Caco-2 (cell line): ENCODE measurements around the gene MAML2. TPM values are rescaled to one million over a fixed set of nuclear protein-coding genes. Genes with fewer than 3 reads are reported as not detected.
A peak's percentile ranks its signal among the peaks of the same experiment; 100 is the strongest.

ENCODE experiments used
- BruUV-seq: library from RNA; stranded (reverse); fragments of 400-500 nt; replicated peaks from 2 replicates; lab custom pipeline; 2021; lab: Mats Ljungman, UMichigan
- CTCF ChIA-PET: fragments of 300-600 bp; sonication (Branson Sonifier 250); formaldehyde crosslinking; loops from one replicate; lab custom pipeline; 2022; ENCODE audit warnings: antibody characterized with exemption; lab: Charles Lee
- POLR2A ChIA-PET: fragments of 300-600 bp; sonication (Branson Sonifier 250); formaldehyde crosslinking; loops from one replicate; lab custom pipeline; 2022; ENCODE audit warnings: antibody characterized with exemption; lab: Charles Lee
- DNase-seq, 2 experiments: peaks; one replicate each; pipeline versions ENCODE4 v3.0.0 to v3.0.0-alpha.2; 2020 to 2022
- H3K27me3 ChIP-seq: replicated peaks from 2 replicates; pipeline ENCODE4 v1.6.0; 2011; ENCODE audit warnings: low read length; ENCODE audit not compliant: control insufficient read depth, insufficient read depth
- H3K36me3 ChIP-seq: 2 replicates; pipeline ENCODE4 v1.5.1; 2011; ENCODE audit warnings: low read length; ENCODE audit not compliant: control insufficient read depth, insufficient read depth
- H3K4me1 ChIP-seq: fragments of 250-450 bp; sonication (Bioruptor Pico); 2 replicates; pipeline ENCODE4 v1.5.1; 2020; ENCODE audit warnings: mild to moderate bottlenecking
- H3K4me3 ChIP-seq: 2 replicates; pipeline ENCODE4 v1.5.1; 2011; ENCODE audit warnings: low read depth, mild to moderate bottlenecking, control low read depth, low read length
- H3K9me3 ChIP-seq: fragments of 250-450 bp; sonication (Bioruptor Pico); 2 replicates; pipeline ENCODE4 v1.5.1; 2020; ENCODE audit warnings: mild to moderate bottlenecking, moderate library complexity
- H3K27ac Mint-ChIP-seq: one replicate; pipeline ENCODE4 v1.8.0; 2022; ENCODE audit warnings: mixed read lengths; ENCODE audit not compliant: unreplicated experiment
- H3K27me3 Mint-ChIP-seq: one replicate; pipeline ENCODE4 v1.8.0; 2022; ENCODE audit warnings: mixed read lengths; ENCODE audit not compliant: insufficient read depth, unreplicated experiment
- H3K36me3 Mint-ChIP-seq: one replicate; pipeline ENCODE4 v1.8.0; 2022; ENCODE audit warnings: mild to moderate bottlenecking, mixed read lengths; ENCODE audit not compliant: insufficient read depth, unreplicated experiment
- H3K4me1 Mint-ChIP-seq: one replicate; pipeline ENCODE4 v1.8.0; 2022; ENCODE audit warnings: low read depth, mixed read lengths; ENCODE audit not compliant: unreplicated experiment
- H3K4me3 Mint-ChIP-seq: one replicate; pipeline ENCODE4 v1.8.0; 2022; ENCODE audit warnings: mild to moderate bottlenecking, moderate library complexity, mixed read lengths; ENCODE audit not compliant: unreplicated experiment
- H3K9me3 Mint-ChIP-seq: one replicate; pipeline ENCODE4 v1.8.0; 2022; ENCODE audit warnings: mixed read lengths; ENCODE audit not compliant: unreplicated experiment
- intact Hi-C: fragments of 100-400 bp; cut with micrococcal nuclease; formaldehyde crosslinking; loops from one replicate; pipeline ENCODE4 v1.10.0; 2022; ENCODE audit not compliant: unreplicated experiment
- total RNA-seq: library from RNA; stranded (reverse); gene quantifications from 2 replicates; pipeline ENCODE4 v1.2.3, GENCODE V29; 2022
- TF ChIP-seq, protein P1 (sequence below), 2 experiments: fragments of 200-600 bp in 1 of 2; IDR thresholded peaks; 1 replicate in 1 of 2; 2 replicates in 1 of 2; pipeline versions ENCODE4 v1.5.1 to v1.8.0; 2011 to 2022; ENCODE audit warnings: antibody characterized with exemption in 1 of 2, control low read depth in 1 of 2, inconsistent platforms in 1 of 2, low read depth in 1 of 2, low read length in 1 of 2, mild to moderate bottlenecking in 1 of 2, moderate library complexity in 1 of 2; ENCODE audit not compliant: insufficient read depth in 1 of 2, severe bottlenecking in 1 of 2, unreplicated experiment in 1 of 2

Gene MAML2
- total RNA-seq, 1 experiment from 2014 or later, result 11.5 TPM

DNA sequence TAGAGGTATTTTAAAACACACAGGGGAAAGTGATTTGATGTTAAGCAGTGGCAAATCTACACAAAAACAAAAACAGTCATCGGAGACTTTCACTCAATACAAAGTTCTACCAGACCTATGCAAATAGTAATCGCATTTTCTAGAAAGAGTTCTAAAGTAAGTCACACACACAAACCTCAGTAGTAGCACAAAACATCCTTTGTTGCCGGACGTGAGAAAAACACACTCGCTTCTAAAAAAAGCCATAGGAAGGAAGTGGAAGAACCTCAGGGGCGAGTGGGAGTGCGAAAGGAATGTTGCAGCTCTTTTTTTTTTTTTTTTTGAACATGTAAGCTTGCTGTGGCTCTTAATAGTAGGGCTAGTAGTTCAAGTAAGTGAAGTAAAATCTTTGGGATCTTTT, 88.9 kb downstream of the MAML2 start:
- no peak overlapping the region for H3K27ac Mint-ChIP-seq
- intact Hi-C loops, result no loop called here
- TF ChIP-seq, protein P1, sequence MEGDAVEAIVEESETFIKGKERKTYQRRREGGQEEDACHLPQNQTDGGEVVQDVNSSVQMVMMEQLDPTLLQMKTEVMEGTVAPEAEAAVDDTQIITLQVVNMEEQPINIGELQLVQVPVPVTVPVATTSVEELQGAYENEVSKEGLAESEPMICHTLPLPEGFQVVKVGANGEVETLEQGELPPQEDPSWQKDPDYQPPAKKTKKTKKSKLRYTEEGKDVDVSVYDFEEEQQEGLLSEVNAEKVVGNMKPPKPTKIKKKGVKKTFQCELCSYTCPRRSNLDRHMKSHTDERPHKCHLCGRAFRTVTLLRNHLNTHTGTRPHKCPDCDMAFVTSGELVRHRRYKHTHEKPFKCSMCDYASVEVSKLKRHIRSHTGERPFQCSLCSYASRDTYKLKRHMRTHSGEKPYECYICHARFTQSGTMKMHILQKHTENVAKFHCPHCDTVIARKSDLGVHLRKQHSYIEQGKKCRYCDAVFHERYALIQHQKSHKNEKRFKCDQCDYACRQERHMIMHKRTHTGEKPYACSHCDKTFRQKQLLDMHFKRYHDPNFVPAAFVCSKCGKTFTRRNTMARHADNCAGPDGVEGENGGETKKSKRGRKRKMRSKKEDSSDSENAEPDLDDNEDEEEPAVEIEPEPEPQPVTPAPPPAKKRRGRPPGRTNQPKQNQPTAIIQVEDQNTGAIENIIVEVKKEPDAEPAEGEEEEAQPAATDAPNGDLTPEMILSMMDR (IDR thresholded peaks at IDR 0.05; ENCODE audit: insufficient read depth in 1 of 2, low read depth in 1 of 2, low read length in 1 of 2, severe bottlenecking in 1 of 2, unreplicated experiment in 1 of 2), result no peak
- no TSS peak for BruUV-seq
- Histone ChIP-seq H3K27me3 (no peaks in the 10 kb centered on the region), H3K4me3 (no peak overlapping the region), H3K36me3 (no peaks in the 10 kb centered on the region), H3K9me3 (no peaks in the 10 kb centered on the region), H3K4me1 (peaks cover 9% of the 10 kb centered on the region; the same call in 1 of the 2 replicates)
- CTCF ChIA-PET, result interaction anchor here (0.6 to 1.5 kb wide), 2 partner anchors 89 to 418 kb away, joined by 3 to 6 read pairs; partner anchors contain the start of gene MAML2
- DNase-seq, result no peak
- POLR2A ChIA-PET, result interaction anchor here (0.6 kb wide), 1 partner anchor 10 kb away, joined by 3 read pairs; no protein-coding TSS in a partner anchor
- H3K27me3 Mint-ChIP-seq, result no peaks in the 10 kb centered on the region
- no peak overlapping the region for H3K4me3 Mint-ChIP-seq
- no peaks in the 10 kb centered on the region for H3K9me3 Mint-ChIP-seq
- peaks cover 26% of the 10 kb centered on the region for H3K4me1 Mint-ChIP-seq
- H3K36me3 Mint-ChIP-seq, result peaks cover 5% of the 10 kb centered on the region

DNA sequence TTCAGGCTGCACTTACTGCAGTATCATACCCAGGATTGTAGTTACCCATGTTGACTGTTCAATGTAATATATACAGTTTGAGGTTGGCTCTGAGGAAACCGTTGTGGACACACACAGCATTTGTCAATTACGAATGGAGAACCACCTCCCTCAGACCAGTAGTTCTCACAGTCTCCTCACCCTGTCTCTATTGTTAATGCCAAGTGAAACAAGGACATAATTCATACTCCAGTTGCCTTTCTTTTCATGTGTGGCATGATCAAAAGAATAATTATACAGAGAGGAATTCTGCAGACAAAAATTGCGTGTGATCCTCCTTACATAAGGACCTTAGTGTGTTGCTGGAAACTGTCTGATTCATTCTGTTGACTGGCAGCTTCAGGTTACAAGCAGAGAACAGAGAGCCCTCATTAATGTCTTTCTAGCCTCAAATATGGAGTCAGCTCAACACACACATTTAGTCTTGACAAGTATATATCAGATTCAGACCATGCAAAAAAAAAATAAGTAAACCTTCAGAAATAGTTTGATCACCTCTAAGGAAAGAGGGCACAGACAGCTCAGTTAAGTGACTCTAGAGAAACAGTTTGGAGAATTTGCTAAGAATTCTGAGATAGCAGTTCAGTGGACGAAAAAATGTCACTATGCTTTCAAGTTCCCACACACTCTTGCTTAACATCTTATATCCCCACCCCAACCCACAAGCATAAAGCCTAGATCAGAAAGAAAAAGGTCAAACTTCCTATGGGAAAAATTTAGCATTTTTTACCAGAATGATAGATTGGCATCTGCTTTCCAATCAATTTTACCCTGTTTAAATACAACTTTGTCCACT, 96.1 kb downstream of the MAML2 start:
- intact Hi-C loops, result no loop called here
- H3K9me3 ChIP-seq, result no peaks in the 10 kb centered on the region
- no peaks in the 10 kb centered on the region for H3K9me3 Mint-ChIP-seq
- BruUV-seq, result no TSS peak
- no peaks in the 10 kb centered on the region for H3K36me3 ChIP-seq
- no peak overlapping the region for H3K4me3 Mint-ChIP-seq
- CTCF ChIA-PET, result no interaction called here
- POLR2A ChIA-PET, result no interaction called here
- no peaks in the 10 kb centered on the region for H3K27me3 Mint-ChIP-seq
- H3K27me3 ChIP-seq, result no peaks in the 10 kb centered on the region
- H3K36me3 Mint-ChIP-seq, result no peaks in the 10 kb centered on the region
- DNase-seq, result no peak
- H3K27ac Mint-ChIP-seq, result no peak overlapping the region
- no peak overlapping the region for H3K4me3 ChIP-seq
- peaks cover 21% of the 10 kb centered on the region for H3K4me1 Mint-ChIP-seq
- TF ChIP-seq, protein P1 (IDR thresholded peaks at IDR 0.05; ENCODE audit: insufficient read depth in 1 of 2, low read depth in 1 of 2, low read length in 1 of 2, severe bottlenecking in 1 of 2, unreplicated experiment in 1 of 2), result no peak
- peaks cover 15% of the 10 kb centered on the region for H3K4me1 ChIP-seq

DNA sequence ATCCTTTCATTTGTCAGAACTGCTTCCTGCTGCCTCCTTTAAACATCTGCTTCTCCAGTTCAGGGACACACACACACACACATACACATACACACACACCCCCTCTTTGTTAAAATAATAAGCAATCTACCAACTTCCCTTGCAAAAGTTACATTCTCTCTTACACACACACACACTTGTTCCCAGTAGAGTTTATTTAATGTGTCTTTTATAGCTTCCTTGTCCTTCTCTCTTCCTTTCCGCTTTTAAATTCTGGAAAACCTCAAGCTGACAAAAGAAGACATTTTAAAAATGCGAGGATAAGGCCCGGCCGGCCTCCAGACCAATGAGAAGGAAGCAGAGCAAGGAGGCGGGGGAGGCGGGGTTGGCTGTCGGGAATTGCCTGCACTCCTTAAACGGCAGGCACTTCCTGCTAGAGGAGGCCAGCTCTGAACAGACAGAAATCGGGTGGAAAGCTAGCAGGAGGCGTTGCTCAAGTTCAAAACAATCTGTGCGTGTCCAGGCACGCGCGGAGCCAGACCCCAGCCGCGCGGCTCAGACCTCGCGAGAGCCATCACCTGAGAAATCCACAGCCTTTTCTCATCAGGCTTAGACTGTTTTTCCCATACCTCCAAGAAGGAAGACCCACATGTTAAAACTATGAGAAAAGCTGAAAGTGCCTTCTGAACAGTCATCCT, 99.9 kb downstream of the MAML2 start:
- Mint-ChIP-seq H3K4me1 (peaks cover 21% of the 10 kb centered on the region), H3K27ac (peak overlapping the region; percentile 88), H3K9me3 (no peaks in the 10 kb centered on the region), H3K4me3 (peak overlapping the region; percentile 74), H3K27me3 (no peaks in the 10 kb centered on the region), H3K36me3 (no peaks in the 10 kb centered on the region)
- DNase-seq, result peak; percentile 99
- Histone ChIP-seq H3K4me3 (peak overlapping the region; percentile 38), H3K36me3 (no peaks in the 10 kb centered on the region), H3K27me3 (no peaks in the 10 kb centered on the region), H3K9me3 (no peaks in the 10 kb centered on the region), H3K4me1 (peaks cover 38% of the 10 kb centered on the region)
- intact Hi-C loops, result loop anchor here (1.0 to 5.0 kb wide), 15 partner anchors 23 to 454 kb away; partner anchors contain the start of genes CCDC82, FAM76B, MAML2 and MTMR2
- TF ChIP-seq, protein P1 (IDR thresholded peaks at IDR 0.05; ENCODE audit: insufficient read depth in 1 of 2, low read depth in 1 of 2, low read length in 1 of 2, severe bottlenecking in 1 of 2, unreplicated experiment in 1 of 2), result no peak
- CTCF ChIA-PET, result interaction anchor here (0.6 to 3.3 kb wide), 10 partner anchors 27 to 1274 kb away, joined by 3 to 58 read pairs (median 4); partner anchors contain the start of gene MAML2
- POLR2A ChIA-PET, result interaction anchor here (0.5 to 2.0 kb wide), 16 partner anchors 8 to 1655 kb away, joined by 3 to 16 read pairs (median 4); partner anchors contain the start of genes CCDC82, JRKL and MAML2
- no TSS peak for BruUV-seq
